Nephron (organoid): Measurements from ENCODE around the gene MELTF.

Experiments
- H3K27ac Mint-ChIP-seq, 3 experiments: 2 replicates each; pipeline ENCODE4 v1.8.0; 2020; ENCODE audit warnings: mixed read lengths in 3 of 3, mild to moderate bottlenecking in 2 of 3, moderate library complexity in 1 of 3
- H3K27me3 Mint-ChIP-seq: 2 replicates; pipeline ENCODE4 v1.8.0; 2021; ENCODE audit warnings: low read depth, mild to moderate bottlenecking, moderate library complexity, mixed read lengths
- H3K36me3 Mint-ChIP-seq: 2 replicates; pipeline ENCODE4 v1.8.0; 2020; ENCODE audit warnings: low read depth, mixed read lengths
- H3K4me1 Mint-ChIP-seq: 2 replicates; pipeline ENCODE4 v1.8.0; 2020; ENCODE audit warnings: mixed read lengths
- H3K4me3 Mint-ChIP-seq, 3 experiments: 2 replicates each; pipeline ENCODE4 v1.8.0; 2020; ENCODE audit warnings: mild to moderate bottlenecking in 3 of 3, mixed read lengths in 3 of 3, moderate library complexity in 2 of 3
- H3K9me3 Mint-ChIP-seq: 2 replicates; pipeline ENCODE4 v1.8.0; 2020; ENCODE audit warnings: mixed read lengths
- TF ChIP-seq, protein P1 (sequence below), 3 experiments: fragments of 200-600 bp; sonication (generic); IDR thresholded peaks; one replicate each; pipeline ENCODE4 v1.5.0; 2021; ENCODE audit warnings: antibody characterized with exemption in 3 of 3; ENCODE audit not compliant: unreplicated experiment in 3 of 3

Gene MELTF

DNA sequence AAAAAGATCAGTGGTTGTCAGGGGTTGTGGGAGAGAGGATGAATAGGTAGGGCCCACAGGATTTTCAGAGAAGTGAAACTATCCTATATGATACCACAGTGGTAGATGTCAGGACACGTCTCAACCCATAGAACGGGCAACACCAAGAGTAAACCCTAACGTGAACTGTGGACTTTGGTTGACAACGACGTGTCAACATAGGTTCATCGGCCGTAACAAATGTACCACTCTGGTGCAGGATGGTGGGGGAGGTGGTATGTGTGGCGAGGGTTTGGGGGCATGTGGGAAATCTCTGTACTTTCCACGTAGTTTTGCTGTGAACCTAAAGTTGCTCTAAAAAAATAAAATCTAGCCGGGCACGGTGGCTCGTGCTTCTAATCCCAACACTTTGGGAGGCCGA, 48.0 kb downstream of the MELTF start:
- Mint-ChIP-seq H3K36me3 (peaks cover 5% of the 10 kb centered on the region), H3K27me3 (peaks cover 8% of the 10 kb centered on the region)
- TF ChIP-seq, protein P1, sequence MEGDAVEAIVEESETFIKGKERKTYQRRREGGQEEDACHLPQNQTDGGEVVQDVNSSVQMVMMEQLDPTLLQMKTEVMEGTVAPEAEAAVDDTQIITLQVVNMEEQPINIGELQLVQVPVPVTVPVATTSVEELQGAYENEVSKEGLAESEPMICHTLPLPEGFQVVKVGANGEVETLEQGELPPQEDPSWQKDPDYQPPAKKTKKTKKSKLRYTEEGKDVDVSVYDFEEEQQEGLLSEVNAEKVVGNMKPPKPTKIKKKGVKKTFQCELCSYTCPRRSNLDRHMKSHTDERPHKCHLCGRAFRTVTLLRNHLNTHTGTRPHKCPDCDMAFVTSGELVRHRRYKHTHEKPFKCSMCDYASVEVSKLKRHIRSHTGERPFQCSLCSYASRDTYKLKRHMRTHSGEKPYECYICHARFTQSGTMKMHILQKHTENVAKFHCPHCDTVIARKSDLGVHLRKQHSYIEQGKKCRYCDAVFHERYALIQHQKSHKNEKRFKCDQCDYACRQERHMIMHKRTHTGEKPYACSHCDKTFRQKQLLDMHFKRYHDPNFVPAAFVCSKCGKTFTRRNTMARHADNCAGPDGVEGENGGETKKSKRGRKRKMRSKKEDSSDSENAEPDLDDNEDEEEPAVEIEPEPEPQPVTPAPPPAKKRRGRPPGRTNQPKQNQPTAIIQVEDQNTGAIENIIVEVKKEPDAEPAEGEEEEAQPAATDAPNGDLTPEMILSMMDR (IDR thresholded peaks at IDR 0.05; ENCODE audit: unreplicated experiment in 3 of 3), result no peak

DNA sequence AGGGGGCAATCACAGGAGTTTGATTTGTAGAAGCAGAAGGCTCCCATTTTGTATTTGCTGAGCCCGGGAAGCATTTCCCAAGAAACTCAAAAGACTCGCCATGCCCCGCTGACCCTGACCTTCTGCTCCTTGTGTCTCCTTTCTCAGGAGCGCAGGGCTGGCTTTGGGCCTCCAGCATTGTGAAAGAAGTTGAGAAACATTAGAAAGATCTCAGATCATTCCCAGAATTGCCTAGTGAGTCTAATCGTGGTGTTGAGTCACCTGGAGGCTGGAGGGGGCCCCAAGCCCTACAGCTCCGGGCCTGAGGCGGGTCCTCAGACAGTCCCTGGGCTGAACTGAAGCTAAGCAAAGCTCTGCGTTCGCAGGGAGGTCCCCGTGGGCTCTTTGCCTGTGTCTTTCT, 50.1 kb downstream of the MELTF start:
- H3K27ac Mint-ChIP-seq, result no peak overlapping the region
- TF ChIP-seq, protein P1 (IDR thresholded peaks at IDR 0.05; ENCODE audit: unreplicated experiment in 3 of 3), result no peak
- H3K4me1 Mint-ChIP-seq, result no peaks in the 10 kb centered on the region
- peaks cover 5% of the 10 kb centered on the region for H3K36me3 Mint-ChIP-seq
- peaks cover 14% of the 10 kb centered on the region for H3K9me3 Mint-ChIP-seq
- no peak overlapping the region for H3K4me3 Mint-ChIP-seq
- peaks cover 8% of the 10 kb centered on the region for H3K27me3 Mint-ChIP-seq

More for the DNA sequence above, 48.0 kb downstream of the MELTF start:
- H3K9me3 Mint-ChIP-seq, result peaks cover 14% of the 10 kb centered on the region
- no peak overlapping the region for H3K27ac Mint-ChIP-seq
- no peak overlapping the region for H3K4me3 Mint-ChIP-seq
- no peaks in the 10 kb centered on the region for H3K4me1 Mint-ChIP-seq

DNA sequence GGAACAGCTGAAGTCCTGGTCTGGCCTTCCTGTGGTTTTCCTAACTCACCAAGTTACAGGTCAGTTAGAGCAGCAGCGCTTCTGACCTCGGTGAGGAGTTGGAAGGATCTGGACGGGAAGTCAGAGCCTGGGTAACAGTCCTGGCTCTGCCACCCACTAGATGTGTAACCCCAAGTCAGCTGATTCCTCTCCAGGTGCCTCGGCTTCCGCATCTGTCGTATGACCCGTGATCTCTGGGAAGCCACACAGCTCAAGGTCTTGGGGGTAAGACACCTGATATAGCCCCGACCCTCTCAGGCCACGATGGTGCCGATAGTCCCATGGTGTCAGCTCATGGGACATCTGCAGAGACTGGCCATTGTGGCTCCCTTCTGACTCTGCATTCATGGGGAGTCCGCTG, 52.7 kb downstream of the MELTF start:
- no peaks in the 10 kb centered on the region for H3K4me1 Mint-ChIP-seq
- peaks cover 5% of the 10 kb centered on the region for H3K36me3 Mint-ChIP-seq
- H3K9me3 Mint-ChIP-seq, result peaks cover 8% of the 10 kb centered on the region
- TF ChIP-seq, protein P1 (IDR thresholded peaks at IDR 0.05; ENCODE audit: unreplicated experiment in 3 of 3), result no peak
- peaks cover 16% of the 10 kb centered on the region for H3K27me3 Mint-ChIP-seq
- no peak overlapping the region for H3K4me3 Mint-ChIP-seq
- H3K27ac Mint-ChIP-seq, result no peak overlapping the region

DNA sequence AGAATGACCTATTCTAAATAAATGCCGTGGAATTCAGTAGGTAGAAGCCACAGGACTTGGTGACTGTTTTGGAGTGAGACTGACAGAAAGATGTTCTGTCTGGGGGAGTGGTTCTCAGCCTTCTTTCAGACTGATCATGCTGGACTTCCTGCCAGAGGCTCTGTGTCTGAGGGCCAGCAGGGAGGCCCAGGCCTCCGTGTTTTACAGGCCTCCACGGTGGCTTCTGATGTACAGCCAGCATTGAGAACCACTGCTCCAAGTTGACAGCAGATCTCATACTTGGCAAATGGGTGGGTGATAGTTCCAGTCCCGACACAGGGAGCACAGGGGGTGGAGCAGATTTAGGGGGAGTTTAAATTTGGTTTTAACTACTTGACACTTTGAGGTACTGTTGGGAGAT, 54.3 kb downstream of the MELTF start:
- no peaks in the 10 kb centered on the region for H3K4me1 Mint-ChIP-seq
- H3K36me3 Mint-ChIP-seq, result no peaks in the 10 kb centered on the region
- H3K27me3 Mint-ChIP-seq, result peaks cover 23% of the 10 kb centered on the region
- TF ChIP-seq, protein P1 (IDR thresholded peaks at IDR 0.05; ENCODE audit: unreplicated experiment in 3 of 3), result no peak
- H3K4me3 Mint-ChIP-seq, result no peak overlapping the region
- H3K27ac Mint-ChIP-seq, result no peak overlapping the region
- H3K9me3 Mint-ChIP-seq, result no peaks in the 10 kb centered on the region

DNA sequence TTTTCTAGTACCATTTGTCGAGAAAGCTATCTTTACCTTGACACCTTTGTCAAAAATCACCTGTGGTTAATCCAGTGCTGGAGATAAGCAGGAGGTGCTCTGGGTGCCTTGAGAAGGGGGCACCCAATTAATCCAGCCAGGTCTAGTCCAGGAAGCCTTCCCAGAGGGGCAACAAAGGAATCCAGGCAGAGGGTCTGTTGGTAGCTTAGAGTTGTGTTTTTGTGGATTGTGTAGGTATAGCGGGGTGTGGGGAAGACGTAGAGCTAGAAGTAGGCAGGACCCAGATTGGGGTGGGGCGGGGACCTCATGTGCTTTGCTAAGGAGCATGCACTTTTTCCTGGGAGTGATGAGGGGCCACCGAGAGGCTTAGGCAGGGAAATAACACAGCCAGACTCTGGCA, 55.0 kb downstream of the MELTF start:
- TF ChIP-seq, protein P1 (IDR thresholded peaks at IDR 0.05; ENCODE audit: unreplicated experiment in 3 of 3), result no peak
- Mint-ChIP-seq H3K36me3 (no peaks in the 10 kb centered on the region), H3K27me3 (peaks cover 27% of the 10 kb centered on the region), H3K4me1 (no peaks in the 10 kb centered on the region), H3K27ac (no peak overlapping the region), H3K4me3 (no peak overlapping the region), H3K9me3 (no peaks in the 10 kb centered on the region)

DNA sequence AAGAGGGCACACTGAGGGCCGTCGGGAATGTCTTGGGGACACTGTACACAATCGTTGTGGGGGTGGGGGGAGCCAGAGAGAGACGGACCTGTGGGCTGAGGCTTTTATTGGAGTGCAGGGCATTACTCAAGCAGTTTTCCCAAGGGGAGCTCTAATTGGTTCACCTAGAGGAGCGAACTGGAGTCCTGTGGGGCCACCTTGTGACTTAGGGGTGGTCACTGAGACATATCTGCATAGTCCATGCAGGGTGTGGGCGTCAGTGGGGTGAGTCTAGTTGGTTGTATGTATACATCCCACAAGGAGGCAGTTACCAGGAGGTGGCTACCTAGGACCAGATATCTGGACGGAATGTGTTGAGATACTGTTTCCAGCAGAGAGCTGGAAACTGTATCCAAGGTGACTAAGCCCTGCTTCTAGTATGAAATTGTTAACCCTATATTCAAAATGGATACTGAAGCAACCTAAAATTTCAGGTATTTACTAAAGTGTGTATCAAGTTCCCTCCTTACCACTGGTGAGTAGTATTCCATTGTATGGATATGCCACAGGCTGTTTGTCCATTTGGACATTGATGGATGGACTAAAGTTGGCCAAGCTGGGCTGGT, 58.4 kb downstream of the MELTF start:
- H3K36me3 Mint-ChIP-seq, result no peaks in the 10 kb centered on the region
- no peaks in the 10 kb centered on the region for H3K9me3 Mint-ChIP-seq
- peaks cover 40% of the 10 kb centered on the region for H3K27me3 Mint-ChIP-seq
- H3K27ac Mint-ChIP-seq, result no peak overlapping the region
- H3K4me3 Mint-ChIP-seq, result peak overlapping the region; percentile 32 to 87 (median 85)
- no peaks in the 10 kb centered on the region for H3K4me1 Mint-ChIP-seq
- TF ChIP-seq, protein P1 (IDR thresholded peaks at IDR 0.05; ENCODE audit: unreplicated experiment in 3 of 3), result no peak
